Measurements from ENCODE around the gene CDADC1. TPM values are rescaled to one million over a fixed set of nuclear protein-coding genes. Genes with fewer than 3 reads are reported as not detected.

Gene CDADC1
- total and polyA plus RNA-seq, 2 of the 13 experiments (the other 11 are each of a cell fraction or from before 2014, with no cell fraction given) = 2.4 to 9.0 TPM

DNA sequence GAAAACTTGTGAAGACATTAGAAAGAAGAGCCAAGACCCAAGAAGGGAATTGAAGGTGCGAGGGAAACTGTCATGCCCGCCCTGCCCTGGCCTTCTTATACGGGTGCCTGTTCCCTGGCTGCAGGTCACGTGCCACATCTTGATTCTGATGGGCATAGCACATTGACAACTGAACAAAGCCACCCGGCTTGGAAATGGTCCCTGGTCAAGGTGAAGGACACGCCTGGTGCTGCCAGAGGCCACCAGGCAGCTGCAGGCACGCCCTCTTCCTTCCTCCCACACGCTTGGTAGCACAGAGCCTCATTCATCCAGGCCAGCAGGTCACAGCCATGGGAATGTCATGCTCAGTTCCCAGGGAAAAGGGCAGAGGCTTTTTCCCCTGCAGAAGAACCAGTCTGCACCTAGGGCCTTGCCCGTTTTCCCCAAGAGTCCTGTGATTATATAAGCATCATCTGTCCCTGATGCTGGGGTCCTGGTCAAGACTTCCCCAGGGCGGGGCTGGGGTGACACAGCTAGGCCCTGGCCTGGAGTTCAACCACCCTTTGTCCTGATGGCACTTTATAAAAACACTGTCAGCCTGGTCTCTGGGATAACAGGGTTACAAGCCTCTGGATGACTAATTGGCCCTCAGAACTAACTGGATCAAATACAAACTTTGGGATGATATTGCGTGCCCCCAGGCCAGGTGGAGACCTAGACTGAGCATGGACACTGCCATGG, 56.0 kb downstream of the CDADC1 start (continued):
- TF ChIP-seq, protein P1, sequence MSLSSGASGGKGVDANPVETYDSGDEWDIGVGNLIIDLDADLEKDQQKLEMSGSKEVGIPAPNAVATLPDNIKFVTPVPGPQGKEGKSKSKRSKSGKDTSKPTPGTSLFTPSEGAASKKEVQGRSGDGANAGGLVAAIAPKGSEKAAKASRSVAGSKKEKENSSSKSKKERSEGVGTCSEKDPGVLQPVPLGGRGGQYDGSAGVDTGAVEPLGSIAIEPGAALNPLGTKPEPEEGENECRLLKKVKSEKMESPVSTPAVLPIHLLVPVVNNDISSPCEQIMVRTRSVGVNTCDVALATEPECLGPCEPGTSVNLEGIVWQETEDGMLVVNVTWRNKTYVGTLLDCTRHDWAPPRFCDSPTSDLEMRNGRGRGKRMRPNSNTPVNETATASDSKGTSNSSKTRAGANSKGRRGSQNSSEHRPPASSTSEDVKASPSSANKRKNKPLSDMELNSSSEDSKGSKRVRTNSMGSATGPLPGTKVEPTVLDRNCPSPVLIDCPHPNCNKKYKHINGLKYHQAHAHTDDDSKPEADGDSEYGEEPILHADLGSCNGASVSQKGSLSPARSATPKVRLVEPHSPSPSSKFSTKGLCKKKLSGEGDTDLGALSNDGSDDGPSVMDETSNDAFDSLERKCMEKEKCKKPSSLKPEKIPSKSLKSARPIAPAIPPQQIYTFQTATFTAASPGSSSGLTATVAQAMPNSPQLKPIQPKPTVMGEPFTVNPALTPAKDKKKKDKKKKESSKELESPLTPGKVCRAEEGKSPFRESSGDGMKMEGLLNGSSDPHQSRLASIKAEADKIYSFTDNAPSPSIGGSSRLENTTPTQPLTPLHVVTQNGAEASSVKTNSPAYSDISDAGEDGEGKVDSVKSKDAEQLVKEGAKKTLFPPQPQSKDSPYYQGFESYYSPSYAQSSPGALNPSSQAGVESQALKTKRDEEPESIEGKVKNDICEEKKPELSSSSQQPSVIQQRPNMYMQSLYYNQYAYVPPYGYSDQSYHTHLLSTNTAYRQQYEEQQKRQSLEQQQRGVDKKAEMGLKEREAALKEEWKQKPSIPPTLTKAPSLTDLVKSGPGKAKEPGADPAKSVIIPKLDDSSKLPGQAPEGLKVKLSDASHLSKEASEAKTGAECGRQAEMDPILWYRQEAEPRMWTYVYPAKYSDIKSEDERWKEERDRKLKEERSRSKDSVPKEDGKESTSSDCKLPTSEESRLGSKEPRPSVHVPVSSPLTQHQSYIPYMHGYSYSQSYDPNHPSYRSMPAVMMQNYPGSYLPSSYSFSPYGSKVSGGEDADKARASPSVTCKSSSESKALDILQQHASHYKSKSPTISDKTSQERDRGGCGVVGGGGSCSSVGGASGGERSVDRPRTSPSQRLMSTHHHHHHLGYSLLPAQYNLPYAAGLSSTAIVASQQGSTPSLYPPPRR (CRISPR knock-in tag; IDR thresholded peaks at IDR 0.05; ENCODE audit: borderline replicate concordance) = peak; percentile 72; the same call in 1 of the 2 replicates
- TF ChIP-seq LBX2 (CRISPR knock-in tag; IDR thresholded peaks at IDR 0.05; ENCODE audit: borderline replicate concordance) (no peak), RELA (CRISPR knock-in tag; IDR thresholded peaks at IDR 0.05) (no peak), HOXA5 (CRISPR knock-in tag; IDR thresholded peaks at IDR 0.05) (no peak), BRCA1 (CRISPR knock-in tag; IDR thresholded peaks at IDR 0.05) (no peak), ELF1 (CRISPR knock-in tag; IDR thresholded peaks at IDR 0.05) (peak; percentile 50; the same call in 1 of the 2 replicates), ZNF83 (CRISPR knock-in tag; IDR thresholded peaks at IDR 0.05; ENCODE audit: borderline replicate concordance) (no peak), GATAD1 (CRISPR knock-in tag; IDR thresholded peaks at IDR 0.05) (0 out of 2 replicates have a peak, but pooled peaks have one; percentile 57), ZNF264 (CRISPR knock-in tag; IDR thresholded peaks at IDR 0.05) (0 out of 2 replicates have a peak, but pooled peaks have one; percentile 34), HINFP (CRISPR knock-in tag; IDR thresholded peaks at IDR 0.05; ENCODE audit: low read depth) (no peak), ZNF274 (CRISPR knock-in tag; IDR thresholded peaks at IDR 0.05) (no peak)
- TF ChIP-seq, protein P2, sequence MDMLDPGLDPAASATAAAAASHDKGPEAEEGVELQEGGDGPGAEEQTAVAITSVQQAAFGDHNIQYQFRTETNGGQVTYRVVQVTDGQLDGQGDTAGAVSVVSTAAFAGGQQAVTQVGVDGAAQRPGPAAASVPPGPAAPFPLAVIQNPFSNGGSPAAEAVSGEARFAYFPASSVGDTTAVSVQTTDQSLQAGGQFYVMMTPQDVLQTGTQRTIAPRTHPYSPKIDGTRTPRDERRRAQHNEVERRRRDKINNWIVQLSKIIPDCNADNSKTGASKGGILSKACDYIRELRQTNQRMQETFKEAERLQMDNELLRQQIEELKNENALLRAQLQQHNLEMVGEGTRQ (IDR thresholded peaks at IDR 0.05; ENCODE audit: low read depth, low read length) = peak; percentile 44
- TF ChIP-seq, protein P2 (CRISPR knock-in tag; IDR thresholded peaks at IDR 0.05; ENCODE audit: borderline replicate concordance) = peak; percentile 59; the same call in 1 of the 2 replicates
- TF ChIP-seq, protein P3, sequence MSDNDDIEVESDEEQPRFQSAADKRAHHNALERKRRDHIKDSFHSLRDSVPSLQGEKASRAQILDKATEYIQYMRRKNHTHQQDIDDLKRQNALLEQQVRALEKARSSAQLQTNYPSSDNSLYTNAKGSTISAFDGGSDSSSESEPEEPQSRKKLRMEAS (IDR thresholded peaks at IDR 0.05) = peak; percentile 66
- TF ChIP-seq, protein P4, sequence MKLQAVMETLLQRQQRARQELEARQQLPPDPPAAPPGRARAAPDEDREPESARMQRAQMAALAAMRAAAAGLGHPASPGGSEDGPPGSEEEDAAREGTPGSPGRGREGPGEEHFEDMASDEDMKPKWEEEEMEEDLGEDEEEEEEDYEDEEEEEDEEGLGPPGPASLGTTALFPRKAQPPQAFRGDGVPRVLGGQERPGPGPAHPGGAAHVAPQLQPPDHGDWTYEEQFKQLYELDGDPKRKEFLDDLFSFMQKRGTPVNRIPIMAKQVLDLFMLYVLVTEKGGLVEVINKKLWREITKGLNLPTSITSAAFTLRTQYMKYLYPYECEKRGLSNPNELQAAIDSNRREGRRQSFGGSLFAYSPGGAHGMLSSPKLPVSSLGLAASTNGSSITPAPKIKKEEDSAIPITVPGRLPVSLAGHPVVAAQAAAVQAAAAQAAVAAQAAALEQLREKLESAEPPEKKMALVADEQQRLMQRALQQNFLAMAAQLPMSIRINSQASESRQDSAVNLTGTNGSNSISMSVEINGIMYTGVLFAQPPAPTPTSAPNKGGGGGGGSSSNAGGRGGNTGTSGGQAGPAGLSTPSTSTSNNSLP (IDR thresholded peaks at IDR 0.05; ENCODE audit: low read depth, low read length) = no peak
- TF ChIP-seq, protein P5, sequence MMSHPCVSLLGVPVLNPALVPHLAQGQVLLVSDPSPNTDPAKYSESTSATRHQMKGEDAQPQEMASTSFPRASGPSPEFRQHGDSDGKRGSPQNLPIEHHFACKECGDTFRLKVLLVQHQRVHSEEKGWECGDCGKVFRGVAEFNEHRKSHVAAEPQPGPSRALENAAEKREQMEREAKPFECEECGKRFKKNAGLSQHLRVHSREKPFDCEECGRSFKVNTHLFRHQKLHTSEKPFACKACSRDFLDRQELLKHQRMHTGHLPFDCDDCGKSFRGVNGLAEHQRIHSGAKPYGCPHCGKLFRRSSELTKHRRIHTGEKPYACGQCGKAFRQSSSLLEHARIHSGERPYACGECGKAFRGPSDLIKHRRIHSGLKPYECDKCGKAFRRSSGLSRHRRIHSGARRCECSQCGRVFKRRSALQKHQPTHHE (CRISPR knock-in tag; IDR thresholded peaks at IDR 0.05; ENCODE audit: borderline replicate concordance) = no peak

Data from HepG2 (cell line).